Measurements from ENCODE around the gene OPN1MW.
"Not testable (repeated sequence)": the region's sequence is repeated elsewhere in the genome, so short reads cannot be mapped to it uniquely, and the experiment has no call there.

DNA sequence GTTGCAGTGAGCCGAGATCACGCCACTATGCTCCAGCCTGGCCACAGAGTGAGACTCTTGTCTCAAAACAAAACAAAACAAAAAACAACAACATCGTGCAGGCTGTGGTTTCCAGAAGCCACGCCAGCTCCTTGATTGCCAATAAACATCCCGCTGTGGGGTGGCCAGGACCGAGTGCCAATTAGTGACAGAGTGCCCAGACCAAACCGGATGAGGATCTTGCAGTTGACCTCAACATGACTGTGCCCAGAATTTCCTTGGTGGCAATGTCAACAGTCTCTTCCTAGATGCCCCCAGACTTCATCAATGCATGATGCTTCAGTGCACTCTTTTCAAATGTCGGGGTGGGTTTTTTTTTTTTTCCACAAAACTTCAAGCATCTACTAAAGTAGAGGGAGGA, 1.4 kb downstream of the OPN1MW start:
- TF ChIP-seq, protein P1, sequence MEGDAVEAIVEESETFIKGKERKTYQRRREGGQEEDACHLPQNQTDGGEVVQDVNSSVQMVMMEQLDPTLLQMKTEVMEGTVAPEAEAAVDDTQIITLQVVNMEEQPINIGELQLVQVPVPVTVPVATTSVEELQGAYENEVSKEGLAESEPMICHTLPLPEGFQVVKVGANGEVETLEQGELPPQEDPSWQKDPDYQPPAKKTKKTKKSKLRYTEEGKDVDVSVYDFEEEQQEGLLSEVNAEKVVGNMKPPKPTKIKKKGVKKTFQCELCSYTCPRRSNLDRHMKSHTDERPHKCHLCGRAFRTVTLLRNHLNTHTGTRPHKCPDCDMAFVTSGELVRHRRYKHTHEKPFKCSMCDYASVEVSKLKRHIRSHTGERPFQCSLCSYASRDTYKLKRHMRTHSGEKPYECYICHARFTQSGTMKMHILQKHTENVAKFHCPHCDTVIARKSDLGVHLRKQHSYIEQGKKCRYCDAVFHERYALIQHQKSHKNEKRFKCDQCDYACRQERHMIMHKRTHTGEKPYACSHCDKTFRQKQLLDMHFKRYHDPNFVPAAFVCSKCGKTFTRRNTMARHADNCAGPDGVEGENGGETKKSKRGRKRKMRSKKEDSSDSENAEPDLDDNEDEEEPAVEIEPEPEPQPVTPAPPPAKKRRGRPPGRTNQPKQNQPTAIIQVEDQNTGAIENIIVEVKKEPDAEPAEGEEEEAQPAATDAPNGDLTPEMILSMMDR (IDR thresholded peaks at IDR 0.05), result not testable (repeated sequence)
- TF ChIP-seq, protein P2, sequence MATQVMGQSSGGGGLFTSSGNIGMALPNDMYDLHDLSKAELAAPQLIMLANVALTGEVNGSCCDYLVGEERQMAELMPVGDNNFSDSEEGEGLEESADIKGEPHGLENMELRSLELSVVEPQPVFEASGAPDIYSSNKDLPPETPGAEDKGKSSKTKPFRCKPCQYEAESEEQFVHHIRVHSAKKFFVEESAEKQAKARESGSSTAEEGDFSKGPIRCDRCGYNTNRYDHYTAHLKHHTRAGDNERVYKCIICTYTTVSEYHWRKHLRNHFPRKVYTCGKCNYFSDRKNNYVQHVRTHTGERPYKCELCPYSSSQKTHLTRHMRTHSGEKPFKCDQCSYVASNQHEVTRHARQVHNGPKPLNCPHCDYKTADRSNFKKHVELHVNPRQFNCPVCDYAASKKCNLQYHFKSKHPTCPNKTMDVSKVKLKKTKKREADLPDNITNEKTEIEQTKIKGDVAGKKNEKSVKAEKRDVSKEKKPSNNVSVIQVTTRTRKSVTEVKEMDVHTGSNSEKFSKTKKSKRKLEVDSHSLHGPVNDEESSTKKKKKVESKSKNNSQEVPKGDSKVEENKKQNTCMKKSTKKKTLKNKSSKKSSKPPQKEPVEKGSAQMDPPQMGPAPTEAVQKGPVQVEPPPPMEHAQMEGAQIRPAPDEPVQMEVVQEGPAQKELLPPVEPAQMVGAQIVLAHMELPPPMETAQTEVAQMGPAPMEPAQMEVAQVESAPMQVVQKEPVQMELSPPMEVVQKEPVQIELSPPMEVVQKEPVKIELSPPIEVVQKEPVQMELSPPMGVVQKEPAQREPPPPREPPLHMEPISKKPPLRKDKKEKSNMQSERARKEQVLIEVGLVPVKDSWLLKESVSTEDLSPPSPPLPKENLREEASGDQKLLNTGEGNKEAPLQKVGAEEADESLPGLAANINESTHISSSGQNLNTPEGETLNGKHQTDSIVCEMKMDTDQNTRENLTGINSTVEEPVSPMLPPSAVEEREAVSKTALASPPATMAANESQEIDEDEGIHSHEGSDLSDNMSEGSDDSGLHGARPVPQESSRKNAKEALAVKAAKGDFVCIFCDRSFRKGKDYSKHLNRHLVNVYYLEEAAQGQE (IDR thresholded peaks at IDR 0.05; ENCODE audit: insufficient read depth in 1 of 2, low read depth in 2 of 2, low read length in 1 of 2), result not testable (repeated sequence)

Measured in Panc1 (cell line).